ENCODE results near the gene NFS1. TPM values are rescaled to one million over a fixed set of nuclear protein-coding genes. Genes with fewer than 3 reads are reported as not detected.
"Not testable (repeated sequence)": the region's sequence is repeated elsewhere in the genome, so short reads cannot be mapped to it uniquely, and the experiment has no call there.

The NFS1 gene
- total RNA-seq, 2 donors from 2014 or later, result 41.2 to 56.7 TPM

DNA sequence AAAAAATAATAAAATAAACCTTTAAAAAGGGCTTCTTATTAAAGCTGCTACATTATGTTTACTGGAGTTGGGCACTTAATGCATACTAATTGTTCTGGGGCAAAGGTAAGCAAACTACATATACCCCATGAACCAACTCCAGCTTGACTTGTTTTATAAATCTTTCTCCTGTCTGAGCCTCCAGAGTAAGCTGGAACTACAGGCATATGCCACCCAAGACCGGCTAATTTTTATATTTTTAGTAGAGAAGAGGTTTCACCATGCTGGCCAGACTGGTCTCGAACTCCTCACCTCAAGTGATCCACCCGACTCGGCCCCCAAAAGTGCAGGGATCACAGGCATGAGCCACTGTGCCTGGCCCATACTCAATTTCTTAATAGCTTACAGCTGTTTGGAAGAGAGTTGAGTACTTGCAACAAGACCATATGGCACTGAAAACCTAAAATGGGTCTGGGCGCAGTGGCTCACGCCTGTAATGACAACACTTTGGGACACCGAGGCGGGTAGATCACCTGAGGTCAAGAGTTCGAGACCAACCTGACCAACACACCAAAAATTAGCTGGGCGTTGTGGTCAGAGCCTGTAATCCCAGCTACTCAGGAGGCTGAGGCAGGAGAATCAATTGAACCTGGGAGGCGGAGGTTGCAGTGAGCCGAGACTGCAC lies 20.0 kb upstream of the NFS1 start:
- intact Hi-C loops (cut with DNase I), result no loop called here
- Histone ChIP-seq H3K27ac (no peak overlapping the region), H3K36me3 (peaks cover 23 to 45% of the 10 kb centered on the region in 2 donors), H3K4me3 (no peak overlapping the region), H3K9me3 (no peaks in the 10 kb centered on the region), H3K27me3 (replicated peaks; ENCODE audit: insufficient read depth) (no peaks in the 10 kb centered on the region), H3K4me1 (replicated peaks) (no peaks in the 10 kb centered on the region)
- TF ChIP-seq, protein P1, sequence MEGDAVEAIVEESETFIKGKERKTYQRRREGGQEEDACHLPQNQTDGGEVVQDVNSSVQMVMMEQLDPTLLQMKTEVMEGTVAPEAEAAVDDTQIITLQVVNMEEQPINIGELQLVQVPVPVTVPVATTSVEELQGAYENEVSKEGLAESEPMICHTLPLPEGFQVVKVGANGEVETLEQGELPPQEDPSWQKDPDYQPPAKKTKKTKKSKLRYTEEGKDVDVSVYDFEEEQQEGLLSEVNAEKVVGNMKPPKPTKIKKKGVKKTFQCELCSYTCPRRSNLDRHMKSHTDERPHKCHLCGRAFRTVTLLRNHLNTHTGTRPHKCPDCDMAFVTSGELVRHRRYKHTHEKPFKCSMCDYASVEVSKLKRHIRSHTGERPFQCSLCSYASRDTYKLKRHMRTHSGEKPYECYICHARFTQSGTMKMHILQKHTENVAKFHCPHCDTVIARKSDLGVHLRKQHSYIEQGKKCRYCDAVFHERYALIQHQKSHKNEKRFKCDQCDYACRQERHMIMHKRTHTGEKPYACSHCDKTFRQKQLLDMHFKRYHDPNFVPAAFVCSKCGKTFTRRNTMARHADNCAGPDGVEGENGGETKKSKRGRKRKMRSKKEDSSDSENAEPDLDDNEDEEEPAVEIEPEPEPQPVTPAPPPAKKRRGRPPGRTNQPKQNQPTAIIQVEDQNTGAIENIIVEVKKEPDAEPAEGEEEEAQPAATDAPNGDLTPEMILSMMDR (IDR thresholded peaks at IDR 0.05), result no peak
- TF ChIP-seq POLR2AphosphoS5 (IDR thresholded peaks at IDR 0.05) (no peak), POLR2A (IDR thresholded peaks at IDR 0.05) (no peak)
- WGBS, result 92% methylated on average over 12 of the region's 12 CpGs
- no peak for DNase-seq (ENCODE audit: low spot score)

DNA sequence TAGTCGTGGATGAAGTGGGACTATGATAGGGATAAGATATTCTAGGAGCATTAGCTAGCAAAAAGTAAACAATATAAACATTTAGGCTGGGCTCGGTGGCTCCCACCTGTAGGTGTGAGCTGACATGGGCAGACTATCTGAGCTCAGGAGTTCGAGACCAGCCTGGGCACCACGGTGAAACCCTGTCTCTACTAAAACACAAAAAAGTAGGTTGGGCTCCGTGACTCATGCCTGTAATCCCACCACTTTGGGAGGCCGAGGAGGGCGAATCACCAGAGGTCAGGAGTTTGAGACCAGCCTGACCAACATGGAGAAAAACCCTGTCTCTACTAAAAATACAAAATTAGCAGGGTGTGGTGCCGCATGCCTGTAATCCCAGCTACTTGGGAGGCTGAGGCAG lies 19.2 kb upstream of the NFS1 start:
- intact Hi-C loops (cut with DNase I); H3K27ac ChIP-seq; H3K27me3 ChIP-seq (replicated peaks; ENCODE audit: insufficient read depth); H3K4me3 ChIP-seq; DNase-seq (ENCODE audit: low spot score); H3K9me3 ChIP-seq; H3K4me1 ChIP-seq (replicated peaks): not testable (repeated sequence)
- H3K36me3 ChIP-seq, result peaks cover 15 to 37% of the 10 kb centered on the region in 2 donors
- 95% methylated on average over 8 of the region's 8 CpGs for WGBS

DNA sequence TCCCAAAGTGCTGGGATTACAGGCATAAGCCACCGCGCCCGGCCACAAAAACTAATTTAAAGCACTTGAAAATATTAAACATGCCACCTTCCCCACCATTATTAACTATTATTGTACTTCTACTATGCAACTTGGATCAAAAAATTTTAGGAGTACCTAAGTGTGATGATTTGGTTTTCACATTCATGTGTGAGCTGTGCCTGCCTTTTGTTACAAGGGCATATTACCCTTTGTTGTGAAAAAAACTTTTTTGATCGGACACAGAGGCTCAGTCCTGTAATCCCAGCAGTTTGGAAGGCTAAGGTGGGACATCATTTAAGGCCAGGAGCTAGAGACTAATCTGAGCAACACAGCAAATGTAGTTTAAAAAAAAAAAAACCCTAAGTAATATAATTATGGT lies 17.2 kb upstream of the NFS1 start:
- Histone ChIP-seq H3K4me1 (replicated peaks) (no peaks in the 10 kb centered on the region), H3K27ac (no peak overlapping the region), H3K36me3 (peaks cover 20 to 28% of the 10 kb centered on the region in 2 donors), H3K9me3 (no peaks in the 10 kb centered on the region), H3K4me3 (no peak overlapping the region), H3K27me3 (replicated peaks; ENCODE audit: insufficient read depth) (no peaks in the 10 kb centered on the region)
- intact Hi-C loops (cut with DNase I), result no loop called here
- no peak for TF ChIP-seq POLR2A (IDR thresholded peaks at IDR 0.05)
- TF ChIP-seq POLR2AphosphoS5 (IDR thresholded peaks at IDR 0.05), result no peak
- TF ChIP-seq, protein P1 (IDR thresholded peaks at IDR 0.05), result no peak
- no peak for DNase-seq (ENCODE audit: low spot score)
- WGBS, result 92% methylated on average over 4 of the region's 4 CpGs

DNA sequence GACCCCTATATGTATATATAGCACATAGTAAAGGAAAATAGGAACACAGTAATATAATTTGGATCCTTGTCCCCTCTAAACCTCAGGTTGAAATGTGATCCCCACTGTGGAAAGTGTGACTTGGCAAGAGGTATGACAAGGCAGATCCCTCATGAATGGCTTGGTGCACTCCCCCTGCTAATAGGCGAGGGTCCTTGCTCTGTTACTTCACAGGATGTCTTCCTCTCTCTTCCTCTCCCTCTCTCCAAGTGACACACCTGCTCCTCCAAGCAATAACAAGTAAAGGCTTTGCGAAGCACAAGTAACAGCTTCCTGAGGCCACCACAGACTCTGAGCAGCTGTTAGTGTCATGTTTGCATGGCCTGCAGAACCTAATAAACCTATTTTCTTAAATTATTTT lies 16.5 kb upstream of the NFS1 start:
- Histone ChIP-seq H3K36me3 (peaks cover 13 to 21% of the 10 kb centered on the region in 2 donors), H3K27me3 (replicated peaks; ENCODE audit: insufficient read depth) (no peaks in the 10 kb centered on the region), H3K4me1 (replicated peaks) (no peaks in the 10 kb centered on the region), H3K27ac (no peak overlapping the region), H3K4me3 (no peak overlapping the region), H3K9me3 (no peaks in the 10 kb centered on the region)
- WGBS, result 97% methylated on average over 2 of the region's 2 CpGs
- intact Hi-C loops (cut with DNase I), result no loop called here
- TF ChIP-seq, protein P1 (IDR thresholded peaks at IDR 0.05), result no peak
- no peak for TF ChIP-seq POLR2A (IDR thresholded peaks at IDR 0.05)
- TF ChIP-seq POLR2AphosphoS5 (IDR thresholded peaks at IDR 0.05), result no peak
- no peak for DNase-seq (ENCODE audit: low spot score)

DNA sequence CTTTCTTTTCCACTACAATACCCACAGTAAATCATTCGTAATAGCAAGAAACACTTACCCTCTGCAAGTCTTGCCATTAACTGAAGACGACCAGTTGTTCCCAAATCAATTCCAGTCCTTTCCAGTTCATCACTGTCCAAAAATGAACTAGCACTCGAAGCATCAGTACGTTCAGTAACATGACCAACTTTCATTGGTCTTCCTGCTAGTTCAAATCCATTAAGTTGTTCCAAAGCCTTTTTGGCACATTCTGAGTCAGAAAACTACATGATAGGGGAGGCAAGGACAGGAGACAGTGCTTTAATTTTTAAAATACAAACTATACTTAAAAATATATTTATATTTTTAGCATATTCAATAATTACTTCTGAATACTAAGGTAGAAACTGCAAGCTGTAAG lies 15.0 kb upstream of the NFS1 start:
- WGBS, result 61% methylated on average over 4 of the region's 4 CpGs
- Histone ChIP-seq H3K27ac (no peak overlapping the region), H3K9me3 (no peaks in the 10 kb centered on the region), H3K4me1 (replicated peaks) (no peaks in the 10 kb centered on the region), H3K4me3 (no peak overlapping the region), H3K36me3 (peaks cover 13 to 17% of the 10 kb centered on the region in 2 donors), H3K27me3 (replicated peaks; ENCODE audit: insufficient read depth) (no peaks in the 10 kb centered on the region)
- TF ChIP-seq, protein P1 (IDR thresholded peaks at IDR 0.05), result no peak
- no peak for TF ChIP-seq POLR2A (IDR thresholded peaks at IDR 0.05)
- no peak for TF ChIP-seq POLR2AphosphoS5 (IDR thresholded peaks at IDR 0.05)
- intact Hi-C loops (cut with DNase I), result no loop called here
- DNase-seq (ENCODE audit: low spot score), result no peak

DNA sequence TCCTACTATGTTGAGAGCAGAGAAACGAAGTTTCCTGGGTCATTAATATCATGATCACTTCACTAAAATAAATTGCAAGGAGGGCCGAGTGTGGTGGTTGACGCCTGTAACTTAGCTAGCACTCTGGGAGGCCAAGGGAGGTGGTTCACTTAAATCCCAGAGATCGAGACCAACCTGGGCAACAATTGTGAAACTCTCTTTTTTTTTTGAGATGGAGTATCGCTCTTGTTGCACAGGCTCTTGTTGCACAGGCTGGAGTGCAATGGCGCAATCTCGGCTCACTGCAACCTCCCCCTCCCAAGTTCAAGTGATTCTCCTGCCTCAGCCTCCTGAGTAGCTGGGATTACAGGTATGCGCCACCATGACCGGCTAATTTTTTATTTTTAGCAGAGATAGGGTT lies 14.0 kb upstream of the NFS1 start:
- H3K4me1 ChIP-seq (replicated peaks); DNase-seq (ENCODE audit: low spot score); H3K9me3 ChIP-seq; H3K27me3 ChIP-seq (replicated peaks; ENCODE audit: insufficient read depth); intact Hi-C loops (cut with DNase I); H3K27ac ChIP-seq; H3K4me3 ChIP-seq: not testable (repeated sequence)
- peaks cover 13 to 17% of the 10 kb centered on the region in 2 donors for H3K36me3 ChIP-seq
- WGBS, result 86% methylated on average over 9 of the region's 9 CpGs

Measured in prostate gland (tissue), 2 donors.